NCI-H2196 treated with DMSO at 0.1 percent for 48 hours (cell line): ENCODE measurements around the gene IFTAP.

ENCODE experiments used
- DNase-seq: peaks from one replicate; lab custom pipeline; 2025; ENCODE audit not compliant: unreplicated experiment; lab: John Stamatoyannopoulos, UW

IFTAP gene

DNA sequence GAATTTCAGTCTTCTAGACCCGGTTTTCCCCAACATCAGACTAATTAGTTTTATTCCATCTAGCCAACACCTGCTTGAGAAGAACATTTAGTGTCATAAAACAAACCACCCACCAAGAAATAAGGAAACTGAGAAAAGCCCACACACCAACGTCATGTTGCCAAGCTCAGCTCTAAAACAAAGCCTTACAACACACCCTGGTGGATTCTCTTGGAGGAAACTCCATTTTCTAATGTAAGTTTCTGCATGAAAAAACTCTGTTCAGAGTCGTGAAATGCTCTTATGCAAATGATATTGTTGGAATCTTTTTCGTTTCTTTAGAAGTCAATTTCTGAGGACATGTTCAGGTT, 108.7 kb downstream of the IFTAP start:
- DNase-seq = no peak
